Head of caudate nucleus (tissue), 42 donors: ENCODE measurements around the gene BEX1.
"Not testable (repeated sequence)": the region's sequence is repeated elsewhere in the genome, so short reads cannot be mapped to it uniquely, and the experiment has no call there.

Experiments used
- DNase-seq, 42 donors: peaks; one replicate each; pipeline versions ENCODE4 v3.0.0 to v3.0.0-alpha.2; 2020 to 2021; ENCODE audit warnings: mixed read lengths in 7 of 42
- intact Hi-C: fragments of 100-400 bp; cut with DNase I; formaldehyde crosslinking; loops from one replicate; pipeline ENCODE4 v1.15.0; 2022

BEX1 gene

GRCh38 chrX:103063918-103064434 is at the start of gene BEX1:
BEX1 (minus strand) TSS chrX:103064171; CDS start chrX:103063274, 897 bp downstream.
- intact Hi-C loops, result no loop called here
- peak; percentile 81 to 97 (median 90) for DNase-seq

- intact Hi-C loops, DNase-seq: not testable (repeated sequence)
Observed at GRCh38 chrX:103109497-103109896, 45.5 kb upstream of the BEX1 start.

GRCh38 chrX:103107836-103108235 is 43.9 kb upstream of the BEX1 start:
- no peak for DNase-seq
- intact Hi-C loops, result no loop called here

- intact Hi-C loops, DNase-seq: not testable (repeated sequence)
Observed at GRCh38 chrX:103107227-103107737, 43.3 kb upstream of the BEX1 start.

GRCh38 chrX:103104370-103104769 is 40.4 kb upstream of the BEX1 start:
- intact Hi-C loops, DNase-seq: not testable (repeated sequence)

GRCh38 chrX:103103866-103104265 is 39.9 kb upstream of the BEX1 start:
- DNase-seq, intact Hi-C loops: not testable (repeated sequence)

GRCh38 chrX:103101299-103102042 is 37.5 kb upstream of the BEX1 start:
- intact Hi-C loops, result no loop called here
- DNase-seq, result no peak

- intact Hi-C loops, result no loop called here
- no peak for DNase-seq
Observed at GRCh38 chrX:103100484-103100883, 36.5 kb upstream of the BEX1 start.

- intact Hi-C loops, result no loop called here
- DNase-seq, result no peak
Observed at GRCh38 chrX:103099691-103100090, 35.7 kb upstream of the BEX1 start.

GRCh38 chrX:103098488-103098887 is 34.5 kb upstream of the BEX1 start:
- DNase-seq, result no peak
- intact Hi-C loops, result no loop called here

GRCh38 chrX:103092942-103093341 is 29.0 kb upstream of the BEX1 start, which contains the start of gene NXF3:
NXF3 (minus strand) TSS chrX:103093143; CDS start chrX:103093023, 120 bp downstream.
- intact Hi-C loops, result no loop called here
- no peak for DNase-seq

- DNase-seq, result no peak
Observed at GRCh38 chrX:103081051-103081450, 17.1 kb upstream of the BEX1 start.

GRCh38 chrX:103073467-103073866 is 9.5 kb upstream of the BEX1 start:
- no peak for DNase-seq
- intact Hi-C loops, result no loop called here

More at GRCh38 chrX:103081051-103081450, 17.1 kb upstream of the BEX1 start:
- intact Hi-C loops, result no loop called here

GRCh38 chrX:103066606-103067005 is 2.6 kb upstream of the BEX1 start:
- intact Hi-C loops, result no loop called here
- no peak for DNase-seq

- DNase-seq, result peak in 40 of 42 donors; percentile 4 to 62 (median 24)
- intact Hi-C loops, result no loop called here
Observed at GRCh38 chrX:103063191-103063845, 653 bp downstream of the BEX1 start.

- intact Hi-C loops, result no loop called here
- no peak for DNase-seq
Observed at GRCh38 chrX:103061486-103061885, 2.5 kb downstream of the BEX1 start.

GRCh38 chrX:103056902-103057301 is 7.1 kb downstream of the BEX1 start:
- no peak for DNase-seq
- intact Hi-C loops, result no loop called here

- no peak for DNase-seq
- intact Hi-C loops, result no loop called here
Observed at GRCh38 chrX:103052625-103053024, 11.3 kb downstream of the BEX1 start.

- intact Hi-C loops, result no loop called here
- no peak for DNase-seq
Observed at GRCh38 chrX:103051260-103051789, 12.6 kb downstream of the BEX1 start.

- intact Hi-C loops, DNase-seq: not testable (repeated sequence)
Observed at GRCh38 chrX:103033371-103033770, 30.6 kb downstream of the BEX1 start.
